Activated T-helper 2 cell treated with anti-CD3 and anti-CD28 coated beads, Interferon-gamma antibody, Interleukin-2, Interleukin-4, amounts not matched to agents 10 μg/mL and 5 μg/mL and 100 μg/mL, durations not matched to agents 14 hours and 24 hours and 36 hours (primary cell): ENCODE results near the gene SLC36A4. TPM values are rescaled to one million over a fixed set of nuclear protein-coding genes. Genes with fewer than 3 reads are reported as not detected.
"Not testable (repeated sequence)": the region's sequence is repeated elsewhere in the genome, so short reads cannot be mapped to it uniquely, and the experiment has no call there.

Source experiments
- DNase-seq: peaks from one replicate; pipeline ENCODE4 v3.0.0; 2021; ENCODE audit warnings: low spot score
- H3K27ac Mint-ChIP-seq: one replicate; pipeline ENCODE4 v1.8.0; 2021; ENCODE audit warnings: mixed read lengths
- H3K27me3 Mint-ChIP-seq: one replicate; pipeline ENCODE4 v1.8.0; 2021; ENCODE audit warnings: low read depth, mixed read lengths
- H3K36me3 Mint-ChIP-seq: one replicate; pipeline ENCODE4 v1.8.0; 2021; ENCODE audit warnings: low read depth, mixed read lengths
- H3K4me1 Mint-ChIP-seq: one replicate; pipeline ENCODE4 v1.8.0; 2021; ENCODE audit warnings: low read depth, mixed read lengths
- H3K4me3 Mint-ChIP-seq: one replicate; pipeline ENCODE4 v1.8.0; 2021; ENCODE audit warnings: low read depth, mild to moderate bottlenecking, moderate library complexity, mixed read lengths
- H3K9me3 Mint-ChIP-seq: one replicate; pipeline ENCODE4 v1.8.0; 2021; ENCODE audit warnings: mixed read lengths
- intact Hi-C: fragments of 100-400 bp; cut with micrococcal nuclease; formaldehyde crosslinking; loops from one replicate; pipeline ENCODE4 v1.15.1; 2023
- total RNA-seq: library from RNA; stranded (reverse); gene quantifications from 2 replicates; pipeline ENCODE4 v1.2.3, GENCODE V29; 2022

SLC36A4 gene
- total RNA-seq, 1 donor from 2014 or later: 18.9 TPM

DNA sequence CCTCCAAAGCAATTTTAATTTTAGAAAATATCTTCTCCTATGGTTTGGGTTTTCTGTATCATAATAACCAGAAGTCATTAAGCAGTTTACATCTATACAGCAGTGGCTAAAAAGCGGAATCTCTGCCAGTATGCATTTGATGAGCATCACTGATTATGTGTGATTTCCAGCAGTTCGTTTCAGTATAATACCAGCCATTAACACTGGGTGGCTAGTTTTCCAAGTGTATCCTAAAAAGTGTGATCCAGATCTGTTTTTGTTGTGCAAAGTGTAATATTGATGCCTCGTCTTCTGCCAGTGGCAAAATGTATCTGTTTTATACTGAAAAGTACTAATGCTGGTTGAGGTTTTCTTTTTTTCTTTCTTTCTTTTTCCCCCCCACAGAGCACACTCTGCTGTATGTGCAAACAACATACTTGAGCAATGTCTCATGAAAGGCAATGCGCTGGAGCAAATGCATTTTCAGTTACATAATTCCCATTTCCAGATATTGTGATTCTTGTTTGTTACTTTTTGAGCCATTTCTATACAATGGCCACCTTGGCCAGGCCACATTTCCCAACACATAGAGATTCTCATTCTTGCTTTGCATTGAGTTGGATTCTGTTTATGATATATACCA lies 64.2 kb downstream of the SLC36A4 start:
- no peak overlapping the region for H3K4me3 Mint-ChIP-seq
- H3K9me3 Mint-ChIP-seq: no peaks in the 10 kb centered on the region
- no peak overlapping the region for H3K27ac Mint-ChIP-seq
- DNase-seq: no peak
- no peaks in the 10 kb centered on the region for H3K4me1 Mint-ChIP-seq
- peaks cover 1% of the 10 kb centered on the region for H3K27me3 Mint-ChIP-seq
- intact Hi-C loops: no loop called here
- no peaks in the 10 kb centered on the region for H3K36me3 Mint-ChIP-seq

DNA sequence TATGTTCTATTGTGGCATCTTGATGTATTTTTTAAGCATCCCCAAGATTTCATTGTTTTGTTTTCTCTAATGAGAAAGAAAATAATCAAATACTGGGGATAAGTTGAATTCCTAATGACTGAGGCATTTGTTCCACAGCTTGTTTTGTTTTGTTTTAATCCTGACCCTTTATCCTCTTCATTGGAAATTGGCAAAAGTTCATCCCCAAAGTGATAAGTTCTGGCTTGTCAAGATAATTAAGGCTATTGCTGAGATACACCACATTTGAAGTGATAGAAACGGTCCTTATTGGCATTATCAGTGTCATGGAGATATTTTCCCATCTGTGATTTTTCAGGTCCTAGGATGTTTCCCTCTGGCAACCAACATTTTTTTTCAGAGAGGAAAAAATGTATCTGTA lies 65.0 kb downstream of the SLC36A4 start:
- Mint-ChIP-seq H3K4me1 (no peaks in the 10 kb centered on the region), H3K36me3 (no peaks in the 10 kb centered on the region), H3K27ac (no peak overlapping the region)

DNA sequence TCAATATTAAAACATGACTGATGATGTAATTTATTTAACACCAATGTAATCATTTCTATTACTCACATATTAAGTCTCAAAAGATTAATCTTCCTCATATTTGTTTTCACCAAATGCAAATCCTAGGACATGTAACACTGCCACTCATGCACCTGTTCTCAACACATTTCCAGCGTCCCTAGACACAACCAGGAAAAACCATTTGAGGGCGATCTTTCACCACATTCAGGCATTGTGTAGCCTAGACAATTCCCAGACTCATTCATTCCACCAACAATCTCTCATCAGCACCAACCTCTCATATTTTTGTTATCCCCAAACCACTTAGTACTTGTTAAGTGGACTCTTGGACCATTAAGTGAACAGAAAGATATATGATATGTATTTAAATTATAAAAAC lies 66.1 kb downstream of the SLC36A4 start:
- Mint-ChIP-seq H3K4me3 (no peak overlapping the region), H3K4me1 (no peaks in the 10 kb centered on the region), H3K36me3 (no peaks in the 10 kb centered on the region), H3K27me3 (peaks cover 1% of the 10 kb centered on the region), H3K27ac (no peak overlapping the region), H3K9me3 (no peaks in the 10 kb centered on the region)
- intact Hi-C loops: no loop called here
- no peak for DNase-seq

More for the DNA sequence above, 65.0 kb downstream of the SLC36A4 start:
- H3K27me3 Mint-ChIP-seq: peaks cover 1% of the 10 kb centered on the region
- DNase-seq: no peak
- intact Hi-C loops: no loop called here
- no peaks in the 10 kb centered on the region for H3K9me3 Mint-ChIP-seq
- H3K4me3 Mint-ChIP-seq: no peak overlapping the region

DNA sequence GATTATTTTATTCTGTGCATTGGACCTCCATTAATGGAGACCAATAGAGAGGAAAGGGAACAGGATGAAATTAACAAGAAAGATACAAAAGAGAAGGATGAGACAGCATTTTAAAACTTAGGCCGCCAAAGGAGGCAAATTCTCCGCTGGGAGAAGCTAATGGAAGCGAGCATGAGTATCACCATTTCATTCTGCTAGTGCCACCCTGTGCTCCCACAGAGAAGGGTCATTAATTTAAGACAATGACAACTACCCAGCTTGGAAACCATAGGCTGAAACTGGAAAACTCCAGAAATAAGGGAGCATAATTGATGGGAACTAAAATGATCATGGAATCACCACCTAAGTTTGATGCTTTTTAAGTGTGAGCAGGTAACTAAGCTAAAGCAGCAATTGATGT lies 69.2 kb downstream of the SLC36A4 start:
- Mint-ChIP-seq H3K9me3 (no peaks in the 10 kb centered on the region), H3K27me3 (peaks cover 6% of the 10 kb centered on the region), H3K4me1 (no peaks in the 10 kb centered on the region), H3K27ac (no peak overlapping the region), H3K36me3 (no peaks in the 10 kb centered on the region), H3K4me3 (no peak overlapping the region)
- intact Hi-C loops: no loop called here
- no peak for DNase-seq

DNA sequence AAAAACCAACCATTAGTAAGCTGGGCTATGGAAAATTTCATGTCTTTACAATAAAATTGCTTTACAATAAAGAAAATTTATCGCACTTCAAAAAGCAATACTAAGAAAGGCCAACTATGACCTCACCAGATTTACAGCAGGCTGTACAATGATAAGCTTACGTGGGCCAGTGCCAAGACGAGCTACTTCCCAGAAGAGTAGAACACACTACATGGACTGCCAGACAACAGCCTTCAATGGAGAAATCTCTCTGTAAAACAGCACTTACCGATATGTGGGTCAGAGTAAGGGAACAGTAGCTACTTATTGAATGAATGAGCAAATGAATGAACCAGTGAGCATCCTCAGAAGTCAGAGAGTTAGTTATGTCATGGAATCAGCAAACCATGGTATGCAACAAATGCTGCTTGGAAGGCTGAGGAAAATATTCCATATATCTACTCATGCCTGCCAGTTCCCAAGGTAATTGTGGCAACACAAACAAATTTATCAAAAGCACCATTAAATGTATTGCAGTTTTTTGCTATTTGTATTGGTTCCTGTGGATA lies 74.4 kb downstream of the SLC36A4 start:
- Mint-ChIP-seq H3K27me3 (peaks cover 22% of the 10 kb centered on the region), H3K4me3 (no peak overlapping the region), H3K9me3 (no peaks in the 10 kb centered on the region), H3K27ac (no peak overlapping the region), H3K36me3 (no peaks in the 10 kb centered on the region), H3K4me1 (no peaks in the 10 kb centered on the region)
- no peak for DNase-seq
- intact Hi-C loops: no loop called here

DNA sequence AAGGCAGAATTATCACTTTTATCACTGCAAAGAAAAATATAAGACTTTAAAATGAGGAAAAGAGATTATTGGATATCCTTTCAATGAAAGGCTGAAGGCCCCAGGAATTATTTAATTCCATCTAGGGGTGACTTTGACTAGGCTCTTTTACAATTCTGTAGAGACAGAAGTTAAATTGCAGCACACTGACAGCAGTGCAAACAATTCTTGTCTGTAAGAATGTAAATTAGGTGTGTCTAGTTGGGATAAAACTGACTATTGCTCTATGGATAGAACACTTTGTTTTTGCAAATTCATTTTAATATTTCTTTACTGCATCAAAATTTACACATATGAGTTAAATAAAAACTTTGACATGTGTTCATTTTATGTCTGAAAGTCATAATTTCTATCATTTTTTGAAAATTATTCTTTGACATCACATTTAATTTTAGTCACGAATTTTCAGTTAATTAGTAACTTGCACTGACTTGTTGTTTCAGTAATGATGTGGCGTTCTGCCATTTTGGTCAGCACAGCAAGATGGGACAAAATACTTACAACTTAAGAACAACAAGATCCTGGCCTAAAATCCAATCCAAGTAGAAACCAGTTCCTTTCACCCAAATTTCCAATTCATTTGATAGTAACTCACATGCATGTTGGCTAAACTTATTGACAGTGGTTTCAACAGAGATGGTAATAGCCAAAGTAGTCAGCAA lies 75.1 kb downstream of the SLC36A4 start:
- no peaks in the 10 kb centered on the region for H3K4me1 Mint-ChIP-seq
- H3K27me3 Mint-ChIP-seq: peaks cover 22% of the 10 kb centered on the region
- no peaks in the 10 kb centered on the region for H3K36me3 Mint-ChIP-seq
- H3K9me3 Mint-ChIP-seq: no peaks in the 10 kb centered on the region
- intact Hi-C loops: no loop called here
- no peak for DNase-seq
- H3K27ac Mint-ChIP-seq: no peak overlapping the region
- no peak overlapping the region for H3K4me3 Mint-ChIP-seq

DNA sequence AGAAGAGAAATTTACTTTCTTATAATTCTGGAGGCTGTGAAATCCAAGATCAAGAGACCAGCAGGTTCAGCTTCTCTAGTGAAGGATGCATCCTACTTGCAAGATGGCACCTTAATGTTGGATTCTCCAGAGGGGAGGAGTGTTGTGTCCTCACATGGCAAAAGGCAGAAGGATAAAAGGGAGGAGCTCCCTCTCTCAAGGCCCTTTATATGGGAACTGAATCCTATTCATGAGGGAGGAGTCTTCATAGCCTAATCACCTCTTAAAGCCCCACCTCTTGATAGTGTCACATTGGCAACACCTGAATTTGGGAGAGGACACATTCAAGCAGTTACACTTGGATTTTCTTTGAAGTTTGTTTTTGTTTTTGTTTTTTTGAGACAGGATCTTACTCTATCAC lies 79.5 kb downstream of the SLC36A4 start:
- no peaks in the 10 kb centered on the region for H3K4me1 Mint-ChIP-seq

DNA sequence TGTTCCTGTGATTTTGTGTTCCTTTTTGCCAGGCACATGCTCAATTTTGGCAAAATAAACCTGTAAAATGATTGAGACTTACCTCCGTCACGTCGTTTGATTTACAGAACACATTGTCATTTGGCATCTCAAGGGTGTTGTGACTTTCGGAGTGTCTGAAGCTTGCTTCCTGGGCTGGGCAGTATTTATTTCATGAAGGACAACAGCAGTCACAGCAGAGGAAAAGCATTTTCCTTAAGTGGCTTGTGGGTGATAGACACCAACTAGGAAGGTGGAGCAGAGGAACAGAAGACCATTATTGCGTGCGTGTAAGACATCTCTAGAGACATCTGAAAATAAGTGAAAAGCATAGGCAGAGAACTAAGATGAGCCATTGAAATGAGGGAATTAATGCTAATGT lies 80.2 kb downstream of the SLC36A4 start:
- DNase-seq: no peak
- Mint-ChIP-seq H3K9me3 (no peaks in the 10 kb centered on the region), H3K36me3 (no peaks in the 10 kb centered on the region), H3K27me3 (peaks cover 26% of the 10 kb centered on the region), H3K4me3 (no peak overlapping the region), H3K4me1 (no peaks in the 10 kb centered on the region), H3K27ac (no peak overlapping the region)
- intact Hi-C loops: no loop called here

More for the DNA sequence above, 79.5 kb downstream of the SLC36A4 start:
- no peak overlapping the region for H3K27ac Mint-ChIP-seq
- intact Hi-C loops: no loop called here
- H3K4me3 Mint-ChIP-seq: no peak overlapping the region
- H3K9me3 Mint-ChIP-seq: no peaks in the 10 kb centered on the region
- H3K36me3 Mint-ChIP-seq: no peaks in the 10 kb centered on the region
- no peak for DNase-seq
- peaks cover 26% of the 10 kb centered on the region for H3K27me3 Mint-ChIP-seq

DNA sequence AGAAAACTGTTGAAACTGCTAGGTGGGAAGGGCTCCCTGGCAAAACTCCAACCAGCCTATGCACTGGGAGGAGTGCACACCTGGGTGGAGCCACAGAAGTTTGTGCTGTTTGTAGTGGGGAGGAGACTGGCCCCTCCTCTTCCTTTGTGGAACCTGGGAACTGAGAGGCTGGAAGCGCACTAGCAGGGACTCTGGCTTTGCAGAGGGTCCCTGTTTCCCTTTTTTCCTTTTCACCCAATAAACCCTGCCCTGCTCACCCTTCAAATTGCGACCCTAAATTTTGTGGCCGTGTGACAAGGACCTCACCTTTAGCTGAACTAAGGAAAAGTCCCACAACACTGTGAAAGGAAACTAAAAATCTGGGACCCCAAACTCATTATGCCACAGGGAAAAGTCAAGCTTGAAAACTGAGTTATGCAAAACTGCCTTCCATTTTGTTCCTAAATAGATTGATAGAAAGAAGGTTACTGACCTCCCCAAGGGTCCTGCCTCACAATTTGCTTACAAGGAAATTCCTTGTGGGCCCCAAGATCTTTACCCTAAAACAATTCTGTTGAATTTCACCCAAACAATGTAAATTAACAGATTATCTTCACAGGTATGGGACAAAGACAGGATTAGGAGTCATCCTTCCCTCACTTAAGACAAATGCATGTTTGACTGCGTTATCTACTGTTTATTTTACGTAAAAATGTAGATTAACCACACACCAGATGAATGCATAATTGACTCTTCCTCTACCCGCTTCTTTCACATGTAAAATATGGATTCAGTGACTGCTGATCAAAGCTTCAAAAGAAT lies 81.0 kb downstream of the SLC36A4 start:
- no peak for DNase-seq
- H3K4me3 Mint-ChIP-seq: no peak overlapping the region
- no peak overlapping the region for H3K27ac Mint-ChIP-seq
- intact Hi-C loops: no loop called here
- H3K9me3 Mint-ChIP-seq: no peaks in the 10 kb centered on the region
- no peaks in the 10 kb centered on the region for H3K4me1 Mint-ChIP-seq
- H3K27me3 Mint-ChIP-seq: peaks cover 24% of the 10 kb centered on the region
- no peaks in the 10 kb centered on the region for H3K36me3 Mint-ChIP-seq

DNA sequence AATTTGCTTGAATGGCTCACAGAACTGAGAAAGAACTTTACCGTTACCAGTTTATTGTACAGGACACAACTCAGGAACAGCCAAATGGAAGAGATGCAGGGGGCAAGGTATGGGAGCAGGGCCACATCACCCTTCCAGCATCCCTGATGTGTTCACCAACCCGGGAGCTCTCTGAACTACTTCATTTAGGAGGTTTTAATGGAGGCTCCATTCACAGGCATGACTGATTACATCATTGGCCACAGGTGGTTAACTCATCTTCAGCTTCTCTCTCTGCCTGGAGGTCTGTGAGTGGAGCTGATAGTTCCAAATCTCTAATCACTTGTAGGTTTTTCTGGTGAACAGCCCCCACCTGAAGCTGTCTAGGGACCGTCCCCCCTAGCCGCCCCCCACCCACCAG lies 83.5 kb downstream of the SLC36A4 start:
- Mint-ChIP-seq H3K4me1 (peaks cover 9% of the 10 kb centered on the region), H3K9me3 (no peaks in the 10 kb centered on the region), H3K4me3 (no peak overlapping the region), H3K36me3 (no peaks in the 10 kb centered on the region), H3K27me3 (peaks cover 23% of the 10 kb centered on the region), H3K27ac (no peak overlapping the region)
- DNase-seq: no peak
- intact Hi-C loops: no loop called here

DNA sequence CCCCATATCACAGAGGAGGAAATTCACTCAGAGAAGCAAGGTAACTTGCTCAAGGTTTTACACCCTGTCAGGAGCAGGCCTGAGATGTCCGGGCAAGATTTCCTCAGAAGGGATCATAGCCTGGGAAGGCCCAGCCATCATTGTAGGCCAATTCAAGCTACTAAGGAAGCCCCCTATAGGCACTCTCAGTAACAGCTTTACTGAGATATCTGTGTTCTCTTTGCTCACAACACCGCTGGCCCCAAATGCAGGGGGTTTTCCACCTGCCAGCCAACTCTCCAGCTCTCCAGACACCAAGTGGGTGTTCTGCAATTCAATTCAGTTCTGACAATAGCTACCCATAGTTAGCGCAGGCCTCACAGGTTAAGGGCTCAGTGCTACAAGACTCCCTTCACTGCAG lies 84.0 kb downstream of the SLC36A4 start:
- H3K4me1 Mint-ChIP-seq: peaks cover 10% of the 10 kb centered on the region
- intact Hi-C loops: no loop called here
- no peak for DNase-seq
- H3K27me3 Mint-ChIP-seq: peaks cover 19% of the 10 kb centered on the region
- no peaks in the 10 kb centered on the region for H3K36me3 Mint-ChIP-seq
- no peak overlapping the region for H3K4me3 Mint-ChIP-seq
- H3K27ac Mint-ChIP-seq: no peak overlapping the region
- no peaks in the 10 kb centered on the region for H3K9me3 Mint-ChIP-seq

DNA sequence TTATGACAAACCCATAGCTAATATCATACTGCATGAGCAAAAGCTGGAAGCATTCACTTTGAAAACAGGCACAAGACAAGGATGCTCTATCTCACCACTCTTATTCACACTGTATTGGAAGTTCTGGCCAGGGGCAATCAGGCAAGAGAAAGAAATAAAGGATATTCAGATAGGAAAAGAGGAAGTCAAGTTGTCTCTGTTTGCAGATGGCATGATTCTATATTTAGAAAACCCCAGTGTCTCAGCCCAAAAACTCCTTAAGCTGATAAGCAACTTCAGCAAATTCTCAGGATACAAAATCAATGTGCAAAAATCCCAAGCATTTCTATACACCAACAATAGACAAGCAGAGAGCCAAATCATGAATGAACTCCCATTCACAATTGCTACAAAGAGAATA lies 86.6 kb downstream of the SLC36A4 start:
- H3K27ac Mint-ChIP-seq, H3K4me1 Mint-ChIP-seq, intact Hi-C loops, DNase-seq, H3K9me3 Mint-ChIP-seq, H3K4me3 Mint-ChIP-seq, H3K36me3 Mint-ChIP-seq: not testable (repeated sequence)
- H3K27me3 Mint-ChIP-seq: peaks cover 12% of the 10 kb centered on the region

DNA sequence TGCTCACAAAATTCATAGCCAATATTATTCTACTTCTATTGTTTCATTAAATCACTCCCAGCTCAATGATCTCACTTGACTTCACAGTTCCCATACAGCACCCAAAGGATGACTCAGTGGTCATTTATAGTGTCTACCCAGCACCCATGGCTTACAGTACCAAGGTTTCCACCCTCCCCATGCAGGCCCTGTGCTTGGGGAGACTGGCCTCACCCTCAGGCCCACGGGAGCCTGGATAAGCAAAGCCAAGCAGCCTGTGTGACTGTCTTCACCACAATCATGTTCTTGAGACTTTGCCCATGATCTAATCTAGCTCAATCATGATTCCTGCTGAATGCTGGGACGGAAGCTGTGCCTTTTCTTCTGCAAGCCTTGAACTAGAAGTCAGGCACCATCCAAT lies 97.6 kb downstream of the SLC36A4 start:
- H3K4me3 Mint-ChIP-seq: no peak overlapping the region

More for the DNA sequence above, 97.6 kb downstream of the SLC36A4 start:
- H3K9me3 Mint-ChIP-seq: peaks cover 6% of the 10 kb centered on the region
- no peaks in the 10 kb centered on the region for H3K36me3 Mint-ChIP-seq
- peaks cover 3% of the 10 kb centered on the region for H3K27me3 Mint-ChIP-seq
- peaks cover 2% of the 10 kb centered on the region for H3K4me1 Mint-ChIP-seq
- intact Hi-C loops: no loop called here
- DNase-seq: no peak
- H3K27ac Mint-ChIP-seq: no peak overlapping the region
